NK-92 (cell line): Measurements from ENCODE around the gene MTRF1L.
"Not testable (repeated sequence)": the region's sequence is repeated elsewhere in the genome, so short reads cannot be mapped to it uniquely, and the experiment has no call there.

Experiments
- DNase-seq: peaks from one replicate; lab custom pipeline; 2025; ENCODE audit not compliant: unreplicated experiment; lab: John Stamatoyannopoulos, UW

Gene MTRF1L

GRCh38 chr6:153012856-153013255 lies 10.3 kb upstream of the MTRF1L start:
- DNase-seq, result no peak

GRCh38 chr6:153003366-153003690 lies 819 bp upstream of the MTRF1L start:
- DNase-seq, result no peak

- no peak for DNase-seq
Observed at GRCh38 chr6:153001767-153002612, 519 bp downstream of the MTRF1L start.

- DNase-seq, result not testable (repeated sequence)
Observed at GRCh38 chr6:153000790-153001189, 1.7 kb downstream of the MTRF1L start.

GRCh38 chr6:153000243-153000642 lies 2.3 kb downstream of the MTRF1L start:
- DNase-seq, result no peak

GRCh38 chr6:152999538-152999937 lies 3.0 kb downstream of the MTRF1L start:
- DNase-seq, result not testable (repeated sequence)

GRCh38 chr6:152993847-152994246 lies 8.7 kb downstream of the MTRF1L start:
- no peak for DNase-seq

GRCh38 chr6:152993431-152993830 lies 9.1 kb downstream of the MTRF1L start:
- DNase-seq, result no peak

- DNase-seq, result no peak
Observed at GRCh38 chr6:152986978-152987377, 15.5 kb downstream of the MTRF1L start.

GRCh38 chr6:152985300-152985699 lies 17.2 kb downstream of the MTRF1L start:
- not testable (repeated sequence) for DNase-seq

- no peak for DNase-seq
Observed at GRCh38 chr6:152984513-152984872, 18.0 kb downstream of the MTRF1L start.

GRCh38 chr6:152983637-152984512 lies 18.6 kb downstream of the MTRF1L start:
- DNase-seq, result peak; percentile 66

GRCh38 chr6:152982904-152983636 lies 19.4 kb downstream of the MTRF1L start, which contains the start of gene FBXO5:
Gene FBXO5, minus strand, starts transcription at chr6:152983041. Its CDS starts 82 bp downstream, at chr6:152982959.
- peak; percentile 74 for DNase-seq

GRCh38 chr6:152981989-152982903 lies 20.3 kb downstream of the MTRF1L start:
- no peak for DNase-seq

GRCh38 chr6:152981219-152981618 lies 21.3 kb downstream of the MTRF1L start:
- no peak for DNase-seq

GRCh38 chr6:152980656-152981055 lies 21.9 kb downstream of the MTRF1L start:
- no peak for DNase-seq

GRCh38 chr6:152979116-152979515 lies 23.4 kb downstream of the MTRF1L start:
- no peak for DNase-seq

GRCh38 chr6:152978058-152978457 lies 24.5 kb downstream of the MTRF1L start:
- no peak for DNase-seq

- no peak for DNase-seq
Observed at GRCh38 chr6:152977556-152977955, 25.0 kb downstream of the MTRF1L start.

- DNase-seq, result no peak
Observed at GRCh38 chr6:152976749-152977148, 25.8 kb downstream of the MTRF1L start.
